Mesenchymal stem cell (in vitro differentiated cells and primary cell): ENCODE measurements around the gene JPH3.

Source experiments
- DNase-seq: peaks from one replicate; pipeline ENCODE4 v3.0.0-alpha.2; 2013
- H2AFZ ChIP-seq: one replicate; pipeline ENCODE4 v1.6.1; 2013; ENCODE audit warnings: low read depth, mild to moderate bottlenecking, control low read depth, inconsistent platforms, low read length, moderate library complexity
- H2AK5ac ChIP-seq: 2 replicates; pipeline ENCODE4 v1.6.1; 2013; ENCODE audit warnings: low read length, moderate library complexity, mild to moderate bottlenecking, inconsistent platforms; ENCODE audit not compliant: severe bottlenecking
- H2BK120ac ChIP-seq: one replicate; pipeline ENCODE4 v1.6.1; 2013; ENCODE audit warnings: low read depth, mild to moderate bottlenecking, inconsistent platforms, low read length, moderate library complexity
- H2BK12ac ChIP-seq, 2 experiments: one replicate each; pipeline ENCODE4 v1.6.1; 2013; ENCODE audit warnings: inconsistent platforms in 2 of 2, low read length in 2 of 2, mild to moderate bottlenecking in 2 of 2, moderate library complexity in 2 of 2, control low read depth in 1 of 2
- H2BK15ac ChIP-seq: one replicate; pipeline ENCODE4 v1.6.1; 2013; ENCODE audit warnings: mild to moderate bottlenecking, low read depth, inconsistent platforms; ENCODE audit not compliant: poor library complexity, severe bottlenecking
- H2BK5ac ChIP-seq: 2 replicates; pipeline ENCODE4 v1.6.1; 2013; ENCODE audit warnings: low read depth, mild to moderate bottlenecking, low read length, control low read depth, inconsistent platforms; ENCODE audit not compliant: poor library complexity, severe bottlenecking
- H3K14ac ChIP-seq, 2 experiments: one replicate each; pipeline ENCODE4 v1.6.1; 2013; ENCODE audit warnings: inconsistent platforms in 2 of 2, low read length in 2 of 2, control low read depth in 1 of 2, mild to moderate bottlenecking in 1 of 2, moderate library complexity in 1 of 2
- H3K18ac ChIP-seq, 2 experiments: one replicate each; pipeline ENCODE4 v1.6.1; 2013; ENCODE audit warnings: inconsistent platforms in 2 of 2, low read length in 2 of 2, control low read depth in 1 of 2, low read depth in 1 of 2, mild to moderate bottlenecking in 1 of 2
- H3K23ac ChIP-seq, 2 experiments: one replicate each; pipeline ENCODE4 v1.6.1; 2013; ENCODE audit warnings: inconsistent platforms in 2 of 2, low read length in 2 of 2, mild to moderate bottlenecking in 2 of 2, moderate library complexity in 2 of 2, control low read depth in 1 of 2
- H3K27ac ChIP-seq: 2 replicates; pipeline ENCODE4 v1.5.1; 2013; ENCODE audit warnings: mild to moderate bottlenecking, moderate library complexity, low read length, control low read depth, inconsistent platforms; ENCODE audit not compliant: poor library complexity, severe bottlenecking
- H3K27me3 ChIP-seq, 2 experiments: 2 replicates each; pipeline versions ENCODE4 v1.6.1 to v1.7.0; 2013; ENCODE audit warnings: low read length in 2 of 2, mild to moderate bottlenecking in 2 of 2, moderate library complexity in 2 of 2, control low read depth in 1 of 2, inconsistent platforms in 1 of 2; ENCODE audit not compliant: control insufficient read depth in 1 of 2, insufficient read depth in 1 of 2
- H3K36me3 ChIP-seq, 2 experiments: 2 replicates each; pipeline versions ENCODE4 v1.6.1 to v1.7.0; 2013; ENCODE audit warnings: low read length in 2 of 2, control low read depth in 1 of 2, inconsistent platforms in 1 of 2, low read depth in 1 of 2, mild to moderate bottlenecking in 1 of 2; ENCODE audit not compliant: insufficient read depth in 2 of 2, control insufficient read depth in 1 of 2
- H3K4ac ChIP-seq, 2 experiments: one replicate each; pipeline ENCODE4 v1.6.1; 2013; ENCODE audit warnings: inconsistent platforms in 2 of 2, low read length in 2 of 2, mild to moderate bottlenecking in 2 of 2, moderate library complexity in 2 of 2, control low read depth in 1 of 2, low read depth in 1 of 2
- H3K4me1 ChIP-seq: 2 replicates; pipeline ENCODE4 v1.6.1; 2013; ENCODE audit warnings: low read depth, low read length, control low read depth; ENCODE audit not compliant: control insufficient read depth, insufficient read depth
- H3K4me2 ChIP-seq: 2 replicates; pipeline ENCODE4 v1.6.1; 2013; ENCODE audit warnings: low read length, mild to moderate bottlenecking, inconsistent platforms; ENCODE audit not compliant: poor library complexity, severe bottlenecking
- H3K4me3 ChIP-seq, 2 experiments: 2 replicates each; pipeline versions ENCODE4 v1.5.1 to v1.7.0; 2013; ENCODE audit warnings: low read length in 2 of 2, mild to moderate bottlenecking in 2 of 2, control low read depth in 1 of 2, low read depth in 1 of 2; ENCODE audit not compliant: insufficient read depth in 1 of 2
- H3K79me1 ChIP-seq: replicated peaks from 2 replicates; pipeline ENCODE4 v1.6.1; 2013; ENCODE audit warnings: mild to moderate bottlenecking, control low read depth, low read length, inconsistent platforms; ENCODE audit not compliant: poor library complexity, severe bottlenecking
- H3K9ac ChIP-seq: 2 replicates; pipeline ENCODE4 v1.7.0; 2013; ENCODE audit warnings: mild to moderate bottlenecking, low read length, moderate library complexity
- H3K9me3 ChIP-seq: 2 replicates; pipeline ENCODE4 v1.7.0; 2013; ENCODE audit warnings: mild to moderate bottlenecking, low read length; ENCODE audit not compliant: control insufficient read depth
- H4K8ac ChIP-seq: one replicate; pipeline ENCODE4 v1.6.1; 2013; ENCODE audit warnings: inconsistent platforms, mild to moderate bottlenecking, low read length, moderate library complexity
- H4K91ac ChIP-seq: one replicate; pipeline ENCODE4 v1.6.1; 2013; ENCODE audit warnings: mild to moderate bottlenecking, low read length, inconsistent platforms
- WGBS: methylation state at CpG from one replicate; pipeline ENCODE4 v1.1.7; 2013; ENCODE audit warnings: mixed read lengths; 5-methylcytosine and 5-hydroxymethylcytosine counted together

The JPH3 gene

DNA sequence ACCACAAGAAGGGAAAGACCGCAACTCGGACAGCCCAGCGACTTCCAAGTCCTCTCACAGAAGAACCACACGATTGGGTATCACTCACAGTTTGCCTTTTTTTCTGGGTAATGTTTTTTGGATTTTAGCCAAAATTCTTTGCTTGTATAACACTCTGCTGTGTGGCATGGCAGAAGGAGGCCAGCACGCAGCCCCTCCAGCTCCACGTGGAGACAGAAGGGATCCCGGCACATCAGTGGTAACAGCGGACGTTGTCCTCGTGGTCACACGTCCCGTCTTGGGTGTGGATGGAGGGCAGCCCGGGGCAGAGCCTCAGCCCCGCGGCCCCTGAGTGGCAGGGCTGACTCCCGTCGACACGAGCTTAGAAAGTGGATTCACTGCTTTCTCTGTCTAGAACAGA is 94.4 kb downstream of the JPH3 start:
- Histone ChIP-seq H2BK12ac (no peak overlapping the region), H3K4ac (no peak overlapping the region)

DNA sequence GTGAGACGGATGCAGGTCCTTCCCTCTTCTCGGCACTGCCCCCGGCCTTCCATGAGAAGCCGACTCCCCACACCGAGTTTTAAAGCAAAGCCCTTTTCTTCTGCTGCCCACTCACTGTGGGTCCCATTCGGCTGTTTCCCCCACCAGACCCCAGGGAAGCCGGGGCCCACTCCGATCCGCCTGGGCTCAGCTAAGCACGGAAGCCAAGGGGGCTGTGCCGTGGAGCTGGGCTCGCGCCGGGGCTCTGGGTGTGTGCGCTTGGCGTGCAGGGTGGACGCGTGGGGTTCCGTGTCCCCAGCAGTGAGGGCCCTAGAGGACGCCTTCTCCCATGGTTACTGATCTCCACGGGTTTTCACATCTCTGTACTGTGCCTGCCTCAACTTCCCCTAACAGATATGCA is 94.9 kb downstream of the JPH3 start:
- no peak overlapping the region for H3K27ac ChIP-seq
- H3K23ac ChIP-seq = no peak overlapping the region
- no peak overlapping the region for H4K91ac ChIP-seq
- 98% methylated on average over 21 of the region's 21 CpGs for WGBS
- H2BK15ac ChIP-seq = no peak overlapping the region
- H3K14ac ChIP-seq = no peak overlapping the region
- H2AK5ac ChIP-seq = no peak overlapping the region
- no peaks in the 10 kb centered on the region for H3K79me1 ChIP-seq
- H2BK5ac ChIP-seq = no peak overlapping the region
- peaks cover 0 to 4% of the 10 kb centered on the region in 2 experiments for H3K27me3 ChIP-seq
- no peak overlapping the region for H3K9ac ChIP-seq
- no peak overlapping the region for H3K4me3 ChIP-seq
- no peak overlapping the region for H3K18ac ChIP-seq
- H3K4me1 ChIP-seq = peaks cover 5% of the 10 kb centered on the region
- H2BK12ac ChIP-seq = no peak overlapping the region
- no peak overlapping the region for H3K4me2 ChIP-seq
- no peak for DNase-seq
- H3K36me3 ChIP-seq = peaks cover 12 to 73% of the 10 kb centered on the region in 2 experiments
- no peaks in the 10 kb centered on the region for H3K9me3 ChIP-seq
- no peak overlapping the region for H2AFZ ChIP-seq
- H3K4ac ChIP-seq = no peak overlapping the region
- no peak overlapping the region for H2BK120ac ChIP-seq
- no peak overlapping the region for H4K8ac ChIP-seq

More for the DNA sequence above, 94.4 kb downstream of the JPH3 start:
- 95% methylated on average over 18 of the region's 18 CpGs for WGBS
- Histone ChIP-seq H2BK5ac (no peak overlapping the region), H3K27ac (no peak overlapping the region), H2BK15ac (no peak overlapping the region), H2AFZ (no peak overlapping the region), H2AK5ac (no peak overlapping the region), H3K18ac (no peak overlapping the region), H3K9ac (no peak overlapping the region), H4K8ac (no peak overlapping the region), H3K27me3 (peaks cover 0 to 9% of the 10 kb centered on the region in 2 experiments), H3K79me1 (no peaks in the 10 kb centered on the region), H3K36me3 (peaks cover 12 to 68% of the 10 kb centered on the region in 2 experiments), H2BK120ac (no peak overlapping the region), H3K4me3 (no peak overlapping the region), H3K23ac (no peak overlapping the region), H3K4me1 (peaks cover 5% of the 10 kb centered on the region), H4K91ac (no peak overlapping the region), H3K14ac (no peak overlapping the region), H3K4me2 (no peak overlapping the region), H3K9me3 (no peaks in the 10 kb centered on the region)
- no peak for DNase-seq

DNA sequence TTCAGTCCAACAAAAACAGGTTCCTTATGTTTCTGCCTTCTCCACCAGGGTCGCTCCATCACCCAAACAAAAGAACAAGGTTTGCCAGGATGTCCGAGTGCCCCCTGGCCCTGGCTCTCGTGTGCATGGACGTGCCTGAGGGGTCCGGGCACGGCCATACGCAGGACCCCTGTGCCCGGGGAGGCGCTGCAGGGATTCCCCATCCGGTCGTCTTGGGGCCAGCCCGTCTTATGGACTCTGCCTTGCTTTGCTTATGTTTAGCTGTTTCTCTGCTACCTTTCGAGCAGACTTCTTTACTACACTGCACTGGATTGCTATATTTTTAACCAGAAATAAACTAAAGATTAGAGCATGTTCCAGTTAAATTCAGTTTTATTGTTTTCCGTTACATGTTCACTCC is 95.5 kb downstream of the JPH3 start:
- no peak overlapping the region for H2BK5ac ChIP-seq
- H3K27ac ChIP-seq = no peak overlapping the region
- H3K14ac ChIP-seq = no peak overlapping the region
- no peak overlapping the region for H4K91ac ChIP-seq
- no peak overlapping the region for H3K4ac ChIP-seq
- H2AFZ ChIP-seq = no peak overlapping the region
- H3K18ac ChIP-seq = no peak overlapping the region
- WGBS = 93% methylated on average over 14 of the region's 14 CpGs
- H2AK5ac ChIP-seq = no peak overlapping the region
- peaks cover 15 to 77% of the 10 kb centered on the region in 2 experiments for H3K36me3 ChIP-seq
- no peak overlapping the region for H3K4me3 ChIP-seq
- H3K9me3 ChIP-seq = no peaks in the 10 kb centered on the region
- H3K4me2 ChIP-seq = no peak overlapping the region
- H3K79me1 ChIP-seq = no peaks in the 10 kb centered on the region
- H4K8ac ChIP-seq = no peak overlapping the region
- no peak overlapping the region for H3K23ac ChIP-seq
- H2BK15ac ChIP-seq = no peak overlapping the region
- H3K9ac ChIP-seq = no peak overlapping the region
- no peaks in the 10 kb centered on the region for H3K27me3 ChIP-seq
- no peak overlapping the region for H2BK12ac ChIP-seq
- no peak for DNase-seq
- peaks cover 3% of the 10 kb centered on the region for H3K4me1 ChIP-seq
- no peak overlapping the region for H2BK120ac ChIP-seq

DNA sequence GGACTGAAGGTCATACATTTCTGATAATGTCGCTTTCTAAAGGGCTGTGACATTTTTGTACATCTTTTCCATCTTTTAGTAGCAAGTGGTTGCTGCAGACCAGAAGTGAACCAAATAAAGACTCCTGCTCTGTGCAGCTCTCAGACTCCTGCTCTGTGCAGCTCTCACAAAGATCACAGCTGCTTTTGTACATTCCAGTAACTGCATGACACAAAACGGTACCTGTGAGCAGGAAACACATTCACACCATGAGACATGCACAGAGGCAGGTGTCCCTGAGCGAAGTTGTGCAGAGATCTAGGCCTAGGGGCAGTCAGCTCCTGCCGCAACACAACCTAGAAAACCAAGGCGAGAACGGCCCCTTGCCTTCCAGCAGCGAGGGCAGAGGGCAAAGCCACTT is 95.9 kb downstream of the JPH3 start:
- no peak overlapping the region for H2BK12ac ChIP-seq
- no peak overlapping the region for H2AK5ac ChIP-seq
- no peaks in the 10 kb centered on the region for H3K27me3 ChIP-seq
- H3K36me3 ChIP-seq = peaks cover 18 to 81% of the 10 kb centered on the region in 2 experiments
- H3K4me1 ChIP-seq = no peaks in the 10 kb centered on the region
- H2BK5ac ChIP-seq = no peak overlapping the region
- H2AFZ ChIP-seq = no peak overlapping the region
- no peaks in the 10 kb centered on the region for H3K9me3 ChIP-seq
- 88% methylated on average over 7 of the region's 7 CpGs for WGBS
- no peak overlapping the region for H3K14ac ChIP-seq
- no peak overlapping the region for H3K4me2 ChIP-seq
- no peak overlapping the region for H2BK15ac ChIP-seq
- no peak overlapping the region for H4K8ac ChIP-seq
- DNase-seq = no peak
- no peak overlapping the region for H4K91ac ChIP-seq
- peaks cover 1% of the 10 kb centered on the region for H3K79me1 ChIP-seq
- no peak overlapping the region for H3K4me3 ChIP-seq
- no peak overlapping the region for H3K27ac ChIP-seq
- no peak overlapping the region for H3K23ac ChIP-seq
- H2BK120ac ChIP-seq = no peak overlapping the region
- H3K9ac ChIP-seq = no peak overlapping the region
- H3K18ac ChIP-seq = no peak overlapping the region
- H3K4ac ChIP-seq = no peak overlapping the region
